CD1c-positive myeloid dendritic cell (primary cell): ENCODE data around the gene NEK6.

ENCODE experiments used
- DNase-seq: peaks from one replicate; pipeline ENCODE4 v3.0.0-alpha.2; 2016; ENCODE audit errors: extremely low spot score

The NEK6 gene

DNA sequence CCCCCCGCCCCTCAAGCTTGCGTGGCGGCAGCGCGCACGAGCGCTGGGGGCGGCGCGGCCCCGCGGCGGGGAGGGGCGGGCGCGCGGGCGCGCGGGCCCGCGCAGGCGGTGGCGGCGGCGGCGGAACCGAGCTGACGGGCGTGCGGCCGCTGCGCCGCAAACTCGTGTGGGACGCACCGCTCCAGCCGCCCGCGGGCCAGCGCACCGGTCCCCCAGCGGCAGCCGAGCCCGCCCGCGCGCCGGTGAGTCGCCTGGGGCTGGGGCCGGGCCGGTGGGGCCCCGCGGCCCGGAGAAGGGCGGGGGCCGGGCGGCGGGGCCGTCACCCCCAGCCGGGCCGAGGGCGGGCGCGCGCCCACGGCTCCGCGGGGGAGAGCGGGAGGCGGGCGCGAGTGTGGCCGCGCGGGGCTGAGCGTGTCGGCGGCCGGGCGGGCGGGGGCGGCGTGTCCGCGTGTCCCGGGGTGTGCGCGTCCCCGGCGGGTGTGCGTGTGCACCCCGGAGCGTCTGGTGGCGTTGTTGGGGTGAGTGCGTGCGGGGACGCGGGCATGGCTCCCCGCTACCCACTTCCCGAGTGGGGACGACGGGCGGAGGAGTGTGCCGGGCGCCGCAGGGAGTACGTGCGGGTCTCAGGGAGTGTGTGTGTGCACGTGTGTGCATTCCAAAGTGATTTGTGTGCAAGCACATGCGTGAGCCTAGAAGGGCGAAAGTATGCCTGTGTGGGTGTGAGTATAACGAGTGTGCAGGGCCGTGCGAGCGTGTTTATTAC lies at the start of gene NEK6:
TSS of gene NEK6 (plus strand) at position 106 of the 763 bp plus-strand sequence. CDS start 44,016 bp downstream, outside the sequence.
- peak; percentile 67 for DNase-seq

DNA sequence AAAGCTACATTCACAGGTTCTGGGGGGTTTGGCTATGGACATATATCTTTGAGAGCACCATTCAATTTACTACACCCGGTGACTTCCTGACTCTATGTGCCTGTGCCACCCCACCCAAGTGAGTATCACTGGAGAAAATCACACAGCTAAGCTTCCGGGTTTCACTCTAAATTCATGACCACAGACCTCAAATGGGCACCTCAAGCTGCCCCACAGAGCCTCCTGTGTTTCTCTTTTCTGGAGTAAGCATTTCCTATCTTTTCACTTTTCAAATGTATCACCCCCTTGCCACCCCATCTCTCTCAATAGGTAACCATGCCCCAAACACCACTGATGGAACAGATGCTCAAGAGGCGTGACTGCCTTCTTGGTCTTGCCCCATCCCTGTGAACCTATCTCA lies 49.2 kb upstream of the NEK6 start:
- DNase-seq, result no peak

DNA sequence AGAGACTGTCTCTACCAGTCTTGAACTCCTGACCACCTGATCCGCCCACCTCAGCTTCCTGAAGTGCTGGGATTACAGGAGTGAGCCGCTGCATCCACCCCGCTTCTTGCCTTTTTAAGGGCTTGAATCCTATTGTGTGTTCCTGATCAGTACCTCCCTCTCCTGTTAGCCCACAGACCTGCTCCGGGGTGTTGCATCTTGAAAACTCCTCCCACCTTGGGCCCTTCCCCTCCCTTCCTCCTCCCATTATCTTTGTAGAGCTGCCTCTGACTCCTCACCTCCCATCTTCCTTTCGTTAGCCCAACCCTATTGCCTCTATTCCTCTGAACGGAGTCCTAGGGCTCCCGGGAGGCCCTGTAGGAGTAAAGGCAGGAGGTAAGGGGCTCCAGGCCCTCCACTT lies 48.5 kb upstream of the NEK6 start:
- no peak for DNase-seq

DNA sequence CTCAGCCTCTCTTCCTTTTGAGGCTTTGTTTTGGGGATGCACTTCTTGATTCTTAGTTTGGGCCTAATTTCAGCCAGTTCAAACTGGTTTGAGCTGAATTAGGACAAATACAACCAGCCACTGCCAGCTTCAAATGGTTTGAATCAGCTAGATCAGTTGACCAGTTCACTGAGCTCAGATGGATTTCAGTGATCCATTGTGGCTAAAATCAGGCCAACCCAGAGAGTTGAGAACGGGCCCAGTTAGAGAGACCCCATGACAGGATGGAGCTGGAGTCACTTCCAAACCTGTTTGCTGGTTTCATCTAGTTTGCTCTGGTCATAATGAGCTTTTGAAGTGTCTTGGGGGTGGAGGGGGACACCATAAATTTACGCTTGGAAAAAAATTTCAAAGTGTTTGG lies 48.0 kb upstream of the NEK6 start:
- no peak for DNase-seq

DNA sequence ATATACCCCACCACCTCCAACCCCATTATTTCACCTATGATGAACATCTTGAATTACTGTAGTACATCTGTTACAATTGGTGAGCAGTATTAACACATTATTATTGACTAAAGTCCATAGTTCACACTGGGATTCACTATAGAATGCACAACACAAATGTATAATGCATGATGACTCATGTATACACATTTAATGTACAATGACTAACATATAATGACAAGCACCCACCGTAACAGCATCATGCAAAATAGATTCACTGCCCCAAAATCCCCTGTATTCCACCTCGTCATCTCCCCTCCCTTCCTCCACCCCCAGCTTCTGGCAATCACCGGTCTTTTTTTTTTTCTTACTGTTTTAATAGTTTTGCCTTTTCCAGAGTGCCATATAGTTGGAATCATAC lies 47.1 kb upstream of the NEK6 start:
- peak; percentile 33 for DNase-seq

DNA sequence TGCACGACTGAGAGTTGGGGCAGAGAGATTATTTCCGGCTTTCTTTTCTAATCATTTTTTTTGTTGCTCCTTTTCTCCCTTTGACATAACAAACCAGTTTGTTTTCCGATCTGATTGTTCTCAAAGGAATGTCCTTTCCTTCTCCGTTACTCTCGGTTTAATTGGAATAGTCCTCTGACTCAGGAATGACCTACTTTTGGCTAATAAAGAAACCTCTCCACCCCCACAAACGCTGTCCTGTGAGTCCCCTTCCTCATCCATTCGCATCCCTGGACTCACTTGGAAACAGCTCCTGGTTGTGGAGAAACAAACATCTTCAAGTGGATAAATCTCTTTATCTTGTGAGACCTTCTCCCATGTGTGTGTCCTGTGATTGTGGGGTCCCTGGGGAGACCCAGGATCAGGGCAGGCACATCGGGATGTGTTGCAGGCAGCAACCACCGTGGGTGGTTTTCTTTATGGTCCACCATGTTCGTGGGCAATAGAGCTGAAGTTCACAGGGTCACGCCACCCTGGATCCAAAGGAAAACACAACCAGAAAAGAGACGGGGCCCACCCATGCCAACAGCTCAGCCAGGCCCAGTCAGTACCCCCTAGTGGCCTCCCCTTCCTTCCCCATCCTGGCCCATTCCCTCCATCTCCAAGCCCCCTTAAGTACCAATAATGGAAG lies 45.2 kb upstream of the NEK6 start:
- DNase-seq, result peak; percentile 41

DNA sequence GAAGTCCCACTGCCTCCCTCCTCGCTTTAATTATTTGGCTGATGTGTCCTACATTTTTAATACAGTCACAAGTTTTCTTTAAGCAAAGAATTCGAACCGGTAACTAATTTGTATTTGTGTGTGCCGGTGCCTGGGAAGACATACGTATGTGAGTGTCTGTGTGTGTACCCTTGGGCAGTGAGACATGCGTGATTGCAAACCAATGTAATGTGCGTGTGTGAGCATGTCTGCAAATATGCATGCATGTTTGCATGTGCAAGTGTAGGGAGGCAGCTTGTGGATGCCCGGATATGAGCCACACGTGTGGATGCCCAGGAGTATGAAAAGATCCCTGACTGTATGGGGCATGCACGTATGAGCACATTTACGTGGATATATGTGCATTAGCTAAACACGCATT lies 44.4 kb upstream of the NEK6 start:
- no peak for DNase-seq

DNA sequence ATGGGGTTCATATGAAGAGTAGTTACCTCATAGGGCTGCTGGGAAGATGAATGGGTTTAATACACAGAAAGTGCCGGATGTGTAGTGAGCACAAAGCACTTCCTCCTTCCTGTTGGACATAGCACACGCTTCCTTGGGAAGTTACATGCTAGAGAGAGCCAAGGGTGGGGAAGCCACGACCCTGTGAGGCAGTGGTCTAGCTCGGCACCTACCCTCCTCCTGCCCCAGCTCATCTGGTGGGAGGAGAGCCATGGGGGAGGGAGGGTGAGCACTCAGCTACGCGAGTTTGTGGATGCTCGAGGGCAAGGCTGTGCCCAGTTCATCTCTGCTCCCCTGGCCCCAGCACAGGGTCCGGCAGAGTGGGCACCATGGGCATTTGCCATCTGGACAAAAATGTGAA lies 43.6 kb upstream of the NEK6 start:
- peak; percentile 33 for DNase-seq

DNA sequence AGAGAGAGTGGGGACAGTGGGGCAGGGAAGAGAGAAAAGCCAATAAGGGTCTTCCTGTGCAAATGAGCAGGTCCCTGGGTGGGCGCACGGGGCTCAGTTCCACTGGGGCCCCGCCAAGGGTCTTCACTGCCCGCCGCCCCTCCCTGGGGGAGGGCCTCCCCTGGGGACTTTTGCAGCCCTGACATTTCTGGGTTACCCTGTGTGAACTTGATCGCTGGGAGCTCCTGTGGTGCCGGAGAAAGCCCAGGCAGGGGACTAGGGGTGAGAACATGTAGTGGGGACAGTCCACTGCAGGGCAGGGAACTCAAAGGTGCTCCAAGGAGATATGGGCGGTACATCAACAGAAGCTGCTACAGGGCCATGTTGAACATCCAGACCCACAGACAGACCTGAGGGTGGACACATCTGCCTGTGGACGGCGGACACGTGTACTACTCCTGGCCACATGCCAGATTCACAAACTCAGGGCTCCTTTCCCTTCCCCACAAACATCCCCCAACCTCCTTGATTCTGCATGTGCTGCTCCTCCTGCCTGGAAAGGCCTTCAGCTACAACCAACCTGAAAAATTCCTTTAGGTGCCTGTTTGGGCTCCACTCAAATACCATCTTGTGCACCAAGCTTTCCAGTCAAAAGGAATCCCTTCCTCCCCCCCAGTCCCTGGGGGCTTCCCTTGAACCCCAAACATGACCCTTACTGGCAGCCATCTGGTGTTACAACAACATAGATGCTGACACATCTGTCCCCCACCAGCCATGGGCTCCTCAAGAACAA lies 43.0 kb upstream of the NEK6 start:
- no peak for DNase-seq

DNA sequence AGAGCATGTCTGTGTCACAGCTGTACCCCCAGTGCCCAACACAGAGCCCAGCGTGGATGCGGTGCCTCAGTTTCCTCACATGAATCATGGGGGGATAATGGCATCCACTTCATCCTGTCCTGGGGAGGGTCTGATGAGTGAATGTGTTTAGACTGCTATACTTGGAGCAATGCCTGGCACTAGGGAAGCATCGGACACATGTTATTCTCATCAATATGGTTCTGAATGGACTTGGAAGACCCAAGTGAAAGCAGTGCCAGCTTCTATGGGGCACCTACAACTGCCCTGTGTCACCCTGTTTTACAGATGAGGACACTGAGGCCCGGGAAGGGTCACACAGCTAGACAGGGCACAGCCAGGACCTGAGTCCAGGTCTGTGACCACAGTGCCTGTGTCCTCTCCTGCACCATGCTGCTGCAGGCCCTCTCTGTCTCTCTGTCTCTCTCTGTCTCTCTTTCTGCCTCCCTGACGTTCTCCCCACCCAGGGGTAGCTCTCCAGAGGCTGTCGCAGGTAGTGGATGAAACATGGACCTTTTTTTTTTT lies 42.3 kb upstream of the NEK6 start:
- no peak for DNase-seq

DNA sequence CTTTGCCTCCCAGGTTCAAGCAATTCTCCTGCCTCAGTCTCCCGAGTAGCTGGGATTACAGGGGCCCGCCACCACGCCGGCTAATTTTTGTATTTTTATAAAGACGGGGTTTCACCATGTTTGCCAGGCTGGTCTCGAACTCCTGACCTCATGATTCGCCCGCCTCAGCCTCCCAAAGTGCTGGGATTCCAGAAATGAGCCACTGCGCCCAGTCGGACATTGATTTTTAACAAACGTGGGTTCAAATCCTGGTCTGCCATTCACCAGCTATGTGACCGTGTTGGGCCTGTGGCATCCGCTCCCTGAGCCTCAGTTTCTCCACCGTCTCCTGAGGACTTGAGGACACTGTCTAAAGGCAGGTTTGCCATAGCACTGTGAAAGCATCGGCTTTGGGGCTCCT lies 41.8 kb upstream of the NEK6 start:
- no peak for DNase-seq

DNA sequence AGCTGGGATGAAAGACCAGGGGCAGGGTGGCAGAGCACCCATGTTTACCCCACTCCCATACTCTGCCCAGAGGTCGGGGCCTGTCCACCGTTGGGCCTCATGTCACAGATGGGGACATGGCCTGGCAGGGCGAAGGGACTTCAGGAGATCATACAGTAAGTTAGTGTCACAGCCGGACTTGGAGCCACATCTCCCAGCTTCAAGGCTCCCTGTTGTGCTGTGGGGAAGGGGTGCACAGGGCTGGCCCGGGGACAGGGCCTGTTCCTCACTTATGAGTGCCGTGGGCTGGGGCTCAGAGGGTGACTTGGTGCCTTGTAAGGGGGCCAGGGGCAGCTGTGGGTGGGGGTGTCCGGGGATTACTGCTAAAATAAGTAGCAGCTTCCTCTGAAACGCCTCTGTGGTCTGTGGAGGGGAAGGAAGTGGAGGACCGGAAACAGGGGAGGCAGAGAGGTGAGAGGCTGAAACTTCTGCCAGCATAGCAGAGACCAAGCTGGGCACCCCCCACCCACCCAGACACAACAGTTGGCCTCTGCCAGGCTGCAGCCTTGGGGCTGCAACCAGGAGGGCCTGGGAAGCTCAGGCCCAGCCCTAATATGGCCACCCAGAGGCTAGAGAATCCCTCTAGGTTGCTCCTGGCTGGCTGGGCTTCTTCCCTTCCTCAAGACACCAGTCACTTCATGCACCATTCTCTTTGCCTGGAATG lies 41.1 kb upstream of the NEK6 start:
- DNase-seq, result peak; percentile 86

DNA sequence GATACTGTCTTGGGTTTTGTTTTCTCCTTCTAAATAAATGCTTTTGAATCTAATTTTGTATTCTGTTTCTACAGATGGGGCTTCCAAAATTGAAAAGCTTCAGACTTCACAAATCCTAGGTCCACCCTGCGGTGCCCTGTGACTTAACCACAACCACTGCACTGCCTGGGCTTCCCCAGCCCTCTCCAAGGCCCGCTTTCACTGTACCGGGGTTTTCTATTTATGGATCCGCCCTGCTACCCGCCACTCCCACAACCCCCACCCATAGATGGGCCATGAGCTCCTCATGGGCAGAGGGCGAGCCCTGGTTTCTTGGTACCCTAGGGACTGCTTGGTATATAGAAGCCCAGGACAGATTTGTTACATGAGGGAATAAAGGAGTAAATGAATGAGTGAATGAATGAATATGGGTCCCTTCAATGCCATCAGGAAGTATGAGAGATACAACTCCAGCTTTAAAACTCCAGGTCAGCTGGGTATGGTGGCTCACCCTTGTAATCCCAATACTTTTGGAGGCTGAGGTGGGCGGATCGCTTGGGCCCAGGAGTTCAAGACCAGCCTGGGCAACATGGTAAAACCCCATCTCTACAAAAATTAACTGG lies 39.8 kb upstream of the NEK6 start:
- peak; percentile 59 for DNase-seq

DNA sequence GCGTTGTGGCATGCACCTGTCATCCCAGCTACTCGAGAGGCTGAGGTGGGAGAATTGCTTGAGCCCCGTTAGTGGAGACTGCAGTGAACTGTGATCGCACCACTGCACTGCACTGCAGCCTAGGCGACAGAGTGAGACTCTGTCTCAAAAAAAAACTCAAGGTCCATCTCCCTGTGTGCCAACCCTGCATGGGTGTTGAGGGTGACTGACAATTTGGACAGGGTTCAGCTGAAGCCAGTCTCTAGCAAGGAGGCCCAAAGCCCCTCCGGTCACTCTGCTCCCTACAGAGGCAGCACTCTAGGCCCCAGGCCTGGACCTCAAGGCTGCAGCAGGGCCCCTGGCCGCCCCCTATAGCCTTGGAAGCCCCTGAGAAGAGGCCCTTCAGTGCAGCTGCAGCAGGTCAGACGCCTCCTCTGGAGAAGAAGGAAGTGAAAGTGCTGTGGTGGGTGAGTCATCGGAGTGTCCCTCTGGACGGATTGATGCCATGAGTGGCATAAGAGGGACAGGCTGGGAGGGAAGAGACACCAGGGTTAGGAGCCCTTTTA lies 39.2 kb upstream of the NEK6 start:
- peak; percentile 94 for DNase-seq

DNA sequence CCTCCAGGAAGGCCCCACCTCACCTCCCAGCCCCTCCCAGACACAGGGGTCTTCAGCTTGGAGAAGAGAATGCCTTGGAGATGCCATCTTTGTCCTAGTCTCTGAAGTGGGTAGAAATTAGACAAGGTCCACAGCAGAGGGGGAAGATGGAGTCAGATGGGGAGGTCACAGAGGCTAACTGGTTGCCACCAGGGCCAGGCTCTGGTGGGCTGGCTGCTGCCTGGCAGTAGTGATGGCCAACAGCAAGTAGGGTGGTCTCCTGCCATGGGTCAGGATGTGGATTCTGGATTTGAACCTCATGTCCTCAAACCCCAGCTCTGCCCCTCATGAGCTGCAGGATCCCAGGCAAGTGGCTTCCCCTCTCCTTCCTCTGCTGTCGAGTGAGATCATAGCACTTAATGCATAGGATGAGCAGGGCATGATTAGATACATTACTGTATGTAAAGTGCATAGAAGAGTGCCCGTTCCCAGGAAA lies 38.7 kb upstream of the NEK6 start:
- peak; percentile 72 for DNase-seq

DNA sequence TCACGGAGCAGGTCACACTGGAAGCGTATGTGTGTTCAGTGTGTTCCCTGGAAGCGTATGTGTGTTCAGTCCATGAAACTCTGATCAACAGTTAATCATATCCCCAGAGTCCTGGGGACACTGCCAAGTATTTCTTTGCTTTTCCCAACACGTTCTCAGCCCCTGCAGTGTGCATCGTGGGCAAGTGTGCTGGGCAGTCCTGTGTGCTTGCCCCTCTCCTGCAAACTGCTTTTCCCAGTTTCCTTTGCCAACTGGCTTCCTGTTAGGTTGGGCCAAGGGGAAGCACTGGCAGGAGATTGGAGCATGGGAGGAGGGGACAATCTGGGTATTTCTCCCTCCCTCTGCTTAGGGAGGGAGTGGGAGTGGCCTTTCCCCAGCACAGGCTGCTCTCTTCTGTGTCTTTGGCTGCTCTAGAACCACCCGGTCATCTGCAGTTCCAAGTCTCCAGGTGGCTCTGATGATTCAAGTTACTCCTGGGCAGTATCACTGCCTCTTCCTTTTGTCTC lies 36.8 kb upstream of the NEK6 start:
- DNase-seq, result peak; percentile 28

DNA sequence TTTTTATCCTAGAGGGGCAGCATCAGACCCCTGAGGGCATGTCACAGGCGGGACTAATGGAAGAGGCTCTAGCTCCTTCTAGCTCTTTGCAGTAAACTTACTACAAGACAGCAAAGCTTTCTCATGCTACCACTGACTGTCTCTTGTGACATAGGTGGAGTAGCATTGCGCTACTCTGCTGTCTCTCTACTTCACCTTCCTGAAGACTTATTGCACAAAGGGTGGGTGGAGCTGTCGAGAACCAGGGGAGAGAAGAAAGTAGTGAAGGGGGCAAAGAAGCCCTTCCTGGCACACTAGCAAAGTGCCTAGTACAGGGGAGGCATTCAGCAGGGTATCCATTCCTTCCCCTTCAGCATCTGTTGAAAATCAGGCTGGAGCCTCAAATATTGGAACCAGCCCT lies 36.1 kb upstream of the NEK6 start:
- DNase-seq, result peak; percentile 37

DNA sequence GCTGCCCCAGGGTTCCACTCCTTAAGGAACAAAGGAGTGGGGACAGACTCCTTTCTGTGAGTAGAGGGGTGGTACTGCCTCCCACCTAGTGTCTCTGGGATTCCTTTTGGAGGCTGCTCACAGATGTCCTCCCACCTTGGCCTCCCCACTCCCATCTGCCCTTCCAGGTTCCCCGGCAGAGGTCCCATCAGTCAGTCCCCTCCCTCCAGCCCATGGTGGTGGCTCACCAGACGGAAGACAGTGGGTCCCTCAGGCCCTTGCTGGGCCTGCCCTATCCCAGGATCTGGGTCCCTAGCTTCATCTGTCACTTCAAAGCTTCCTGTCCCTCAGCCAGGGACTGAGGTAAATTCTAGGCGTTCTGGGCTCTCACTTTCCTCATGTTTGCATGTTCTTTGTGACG lies 35.6 kb upstream of the NEK6 start:
- no peak for DNase-seq

DNA sequence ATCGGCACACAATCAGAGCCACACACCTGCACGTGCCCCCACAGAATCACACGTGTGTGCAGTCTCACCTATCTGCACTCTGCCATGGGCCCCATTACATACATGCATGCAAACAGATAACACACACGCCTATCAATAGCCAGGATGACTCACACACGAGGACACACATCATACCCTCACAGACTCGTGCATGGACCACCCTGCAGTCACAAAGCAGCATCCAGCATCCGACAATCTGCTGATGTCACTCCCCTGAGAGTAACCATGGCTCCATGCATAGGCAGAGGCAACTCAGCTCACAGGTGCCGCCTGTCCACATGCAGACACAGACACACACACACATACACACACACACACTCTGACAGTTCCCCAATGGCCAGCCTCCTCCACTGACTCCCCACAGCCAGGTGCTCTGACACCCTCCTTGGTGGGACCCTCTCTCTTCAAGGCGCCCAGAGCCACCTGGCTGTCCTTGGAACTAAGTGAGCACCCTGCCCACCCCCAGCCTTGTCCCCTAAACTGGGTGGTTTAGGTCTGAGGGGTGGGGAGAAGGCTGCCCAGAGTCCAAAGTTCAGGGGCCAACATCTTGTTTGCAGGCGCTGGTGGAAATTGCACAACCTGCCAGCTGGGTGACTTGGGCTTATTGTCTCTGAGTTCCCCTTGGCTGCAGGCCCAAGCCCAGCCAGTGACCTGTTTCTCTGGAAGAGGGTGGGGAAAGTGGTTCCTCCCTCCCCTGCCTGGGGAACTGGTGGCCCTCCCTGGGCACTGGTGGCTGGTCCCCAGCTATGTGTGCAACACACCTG lies 34.6 kb upstream of the NEK6 start:
- peak; percentile 84 for DNase-seq

DNA sequence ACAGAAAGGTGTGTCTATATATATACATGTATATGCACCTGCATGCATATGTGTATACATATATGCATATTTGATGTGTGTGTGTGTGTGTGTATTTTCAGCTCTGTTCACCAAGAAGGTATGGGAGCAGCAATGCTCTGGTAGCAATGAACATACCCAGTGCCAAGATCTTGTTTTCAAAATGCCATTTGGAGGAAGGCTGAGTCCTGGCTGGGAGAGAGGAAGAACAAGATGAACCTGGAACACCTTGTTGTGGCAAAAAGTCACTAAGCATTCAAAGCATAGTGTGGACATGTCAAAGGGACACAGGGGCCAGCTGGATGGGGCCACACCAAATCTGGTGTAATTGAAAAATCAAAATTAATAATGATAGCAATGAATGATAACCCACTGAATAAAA lies 31.8 kb upstream of the NEK6 start:
- no peak for DNase-seq
